22Rv1 (cell line): Measurements from ENCODE around the gene BIRC5.

ENCODE experiments used
- ZFX ChIP-seq: fragments of 450-650 bp; IDR thresholded peaks from 2 replicates; pipeline ENCODE4 v1.6.1; 2017; ENCODE audit warnings: antibody characterized with exemption, borderline replicate concordance
- TF ChIP-seq, protein P1 (sequence below): fragments of 450-650 bp; IDR thresholded peaks from 2 replicates; pipeline ENCODE4 v1.5.1; 2017; ENCODE audit warnings: mild to moderate bottlenecking

DNA sequence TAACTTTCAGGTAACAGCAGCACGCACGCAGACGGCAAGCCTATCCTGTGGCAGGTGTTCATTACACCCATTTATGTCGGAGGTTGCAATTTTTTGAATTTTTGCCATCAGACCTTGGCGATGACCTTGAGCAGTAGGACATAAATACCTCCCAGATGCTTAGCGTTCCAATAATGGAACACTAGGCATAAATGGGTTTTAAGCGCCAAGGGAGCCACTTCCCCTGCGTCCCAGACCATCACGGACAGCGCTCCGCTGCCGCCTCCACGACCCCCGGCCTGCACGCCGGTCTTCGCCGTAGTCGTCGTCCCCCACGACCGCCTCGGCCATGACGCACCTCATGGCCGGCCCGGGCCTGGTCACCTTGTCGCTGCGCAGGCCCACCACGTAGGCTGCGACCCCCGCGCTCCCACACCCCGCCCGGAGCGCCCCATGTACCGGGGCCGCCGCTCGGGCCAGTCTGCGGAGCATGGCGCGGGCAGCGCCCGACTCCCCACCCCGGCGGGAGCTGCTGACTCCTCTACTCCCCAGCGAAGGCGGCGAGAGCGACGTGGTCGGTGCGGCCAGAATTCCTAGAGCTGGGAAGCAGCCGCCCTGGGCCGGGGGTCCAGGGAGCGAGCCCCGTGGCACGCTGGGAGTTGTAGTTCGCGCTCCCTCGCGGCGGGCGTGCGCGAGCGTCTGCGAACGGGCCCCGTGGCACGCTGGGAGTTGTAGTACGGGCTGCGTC is 40.1 kb downstream of the BIRC5 start:
- TF ChIP-seq, protein P1, sequence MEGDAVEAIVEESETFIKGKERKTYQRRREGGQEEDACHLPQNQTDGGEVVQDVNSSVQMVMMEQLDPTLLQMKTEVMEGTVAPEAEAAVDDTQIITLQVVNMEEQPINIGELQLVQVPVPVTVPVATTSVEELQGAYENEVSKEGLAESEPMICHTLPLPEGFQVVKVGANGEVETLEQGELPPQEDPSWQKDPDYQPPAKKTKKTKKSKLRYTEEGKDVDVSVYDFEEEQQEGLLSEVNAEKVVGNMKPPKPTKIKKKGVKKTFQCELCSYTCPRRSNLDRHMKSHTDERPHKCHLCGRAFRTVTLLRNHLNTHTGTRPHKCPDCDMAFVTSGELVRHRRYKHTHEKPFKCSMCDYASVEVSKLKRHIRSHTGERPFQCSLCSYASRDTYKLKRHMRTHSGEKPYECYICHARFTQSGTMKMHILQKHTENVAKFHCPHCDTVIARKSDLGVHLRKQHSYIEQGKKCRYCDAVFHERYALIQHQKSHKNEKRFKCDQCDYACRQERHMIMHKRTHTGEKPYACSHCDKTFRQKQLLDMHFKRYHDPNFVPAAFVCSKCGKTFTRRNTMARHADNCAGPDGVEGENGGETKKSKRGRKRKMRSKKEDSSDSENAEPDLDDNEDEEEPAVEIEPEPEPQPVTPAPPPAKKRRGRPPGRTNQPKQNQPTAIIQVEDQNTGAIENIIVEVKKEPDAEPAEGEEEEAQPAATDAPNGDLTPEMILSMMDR = no peak
- TF ChIP-seq ZFX = no peak
